IMR-90 (cell line): ENCODE data around the gene CMTM5.

Experiments used
- MAZ ChIP-seq: IDR thresholded peaks from 2 replicates; pipeline ENCODE4 v1.6.1; 2012; ENCODE audit warnings: low read depth, mild to moderate bottlenecking, low read length, improper control_type of control experiment, moderate library complexity, borderline replicate concordance
- POLR2A ChIP-seq: IDR thresholded peaks from 2 replicates; pipeline ENCODE4 v1.6.1; 2012; ENCODE audit warnings: mild to moderate bottlenecking, low read depth, low read length
- TF ChIP-seq, protein P1 (sequence below): conservative IDR thresholded peaks from 2 replicates; pipeline ENCODE4 v1.5.1; 2012; ENCODE audit warnings: mild to moderate bottlenecking, low read depth, low read length, improper control_type of control experiment

- TF ChIP-seq, protein P1, sequence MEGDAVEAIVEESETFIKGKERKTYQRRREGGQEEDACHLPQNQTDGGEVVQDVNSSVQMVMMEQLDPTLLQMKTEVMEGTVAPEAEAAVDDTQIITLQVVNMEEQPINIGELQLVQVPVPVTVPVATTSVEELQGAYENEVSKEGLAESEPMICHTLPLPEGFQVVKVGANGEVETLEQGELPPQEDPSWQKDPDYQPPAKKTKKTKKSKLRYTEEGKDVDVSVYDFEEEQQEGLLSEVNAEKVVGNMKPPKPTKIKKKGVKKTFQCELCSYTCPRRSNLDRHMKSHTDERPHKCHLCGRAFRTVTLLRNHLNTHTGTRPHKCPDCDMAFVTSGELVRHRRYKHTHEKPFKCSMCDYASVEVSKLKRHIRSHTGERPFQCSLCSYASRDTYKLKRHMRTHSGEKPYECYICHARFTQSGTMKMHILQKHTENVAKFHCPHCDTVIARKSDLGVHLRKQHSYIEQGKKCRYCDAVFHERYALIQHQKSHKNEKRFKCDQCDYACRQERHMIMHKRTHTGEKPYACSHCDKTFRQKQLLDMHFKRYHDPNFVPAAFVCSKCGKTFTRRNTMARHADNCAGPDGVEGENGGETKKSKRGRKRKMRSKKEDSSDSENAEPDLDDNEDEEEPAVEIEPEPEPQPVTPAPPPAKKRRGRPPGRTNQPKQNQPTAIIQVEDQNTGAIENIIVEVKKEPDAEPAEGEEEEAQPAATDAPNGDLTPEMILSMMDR, result no peak
- TF ChIP-seq MAZ, result no peak
- no peak for TF ChIP-seq POLR2A
These were observed 15.1 kb upstream of the CMTM5 start for GRCh38 chr14:23361763-23362162.
